Vagina (tissue), 2 donors: ENCODE measurements around the gene TNS1.

Experiments
- CTCF ChIP-seq, 3 experiments: fragments of 450-650 bp in 2 of 3; fragments of 200-600 bp in 1 of 3; sonication (generic) in 1 of 3; IDR thresholded peaks; one replicate each; pipeline ENCODE4 v1.5.1; 2017 to 2019; ENCODE audit warnings: antibody characterized with exemption in 3 of 3, mild to moderate bottlenecking in 2 of 3, moderate library complexity in 2 of 3
- POLR2A ChIP-seq, 2 donors: fragments of 450-650 bp; IDR thresholded peaks; one replicate each; pipeline ENCODE4 v1.6.1; 2017; ENCODE audit warnings: antibody characterized with exemption in 2 of 2, mild to moderate bottlenecking in 2 of 2, moderate library complexity in 2 of 2
- POLR2AphosphoS5 ChIP-seq, 2 donors: sonication (generic); formaldehyde crosslinking; IDR thresholded peaks; one replicate each; pipeline ENCODE4 v1.9.0; 2017; ENCODE audit warnings: antibody characterized with exemption in 2 of 2, mild to moderate bottlenecking in 2 of 2, low read depth in 1 of 2; ENCODE audit not compliant: insufficient read depth in 1 of 2

DNA sequence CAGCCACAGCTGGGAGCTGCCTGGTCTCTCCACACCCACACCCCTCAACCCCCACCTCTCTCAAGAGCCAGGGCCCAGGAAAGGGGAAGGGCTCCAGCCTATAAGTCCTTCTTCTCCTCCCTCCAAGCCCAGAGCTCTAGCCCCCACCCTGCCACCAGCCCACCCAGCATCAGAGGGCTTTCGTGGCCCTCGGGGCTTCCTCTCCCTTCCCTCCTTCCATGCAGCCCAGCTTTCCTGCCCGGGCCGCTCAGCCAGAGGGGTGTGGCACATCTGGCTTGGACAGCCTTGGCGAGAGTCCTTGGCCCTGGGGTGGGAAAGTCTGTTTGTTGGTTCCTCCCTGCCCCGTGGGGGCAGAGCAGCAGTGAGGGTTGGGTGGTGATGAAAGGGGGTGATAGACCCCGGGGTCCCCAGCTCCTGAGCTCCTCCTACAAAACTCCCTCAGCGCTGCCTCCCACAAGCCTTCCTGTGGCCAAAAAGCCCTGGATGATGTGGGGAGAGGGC, 7.0 kb downstream of the TNS1 start:
- no peak for TF ChIP-seq CTCF (IDR thresholded peaks at IDR 0.05)
- TF ChIP-seq POLR2A (IDR thresholded peaks at IDR 0.05), result no peak
- peak in 1 of 2 donors; percentile 24 for TF ChIP-seq POLR2AphosphoS5 (IDR thresholded peaks at IDR 0.05; ENCODE audit: insufficient read depth in 1 of 2, low read depth in 1 of 2)
